HG02970 (cell line): ENCODE measurements around the gene CHST8.
A peak's percentile ranks its signal among the peaks of the same experiment; 100 is the strongest.

Experiments
- ATAC-seq: cut with Tn5 transposase; IDR thresholded peaks from one replicate; pipeline ENCODE4 v1.9.1; 2021; ENCODE audit warnings: mild to moderate bottlenecking, moderate library complexity, moderate number of reproducible peaks; ENCODE audit not compliant: unreplicated experiment, low FRiP score

CHST8 gene

DNA sequence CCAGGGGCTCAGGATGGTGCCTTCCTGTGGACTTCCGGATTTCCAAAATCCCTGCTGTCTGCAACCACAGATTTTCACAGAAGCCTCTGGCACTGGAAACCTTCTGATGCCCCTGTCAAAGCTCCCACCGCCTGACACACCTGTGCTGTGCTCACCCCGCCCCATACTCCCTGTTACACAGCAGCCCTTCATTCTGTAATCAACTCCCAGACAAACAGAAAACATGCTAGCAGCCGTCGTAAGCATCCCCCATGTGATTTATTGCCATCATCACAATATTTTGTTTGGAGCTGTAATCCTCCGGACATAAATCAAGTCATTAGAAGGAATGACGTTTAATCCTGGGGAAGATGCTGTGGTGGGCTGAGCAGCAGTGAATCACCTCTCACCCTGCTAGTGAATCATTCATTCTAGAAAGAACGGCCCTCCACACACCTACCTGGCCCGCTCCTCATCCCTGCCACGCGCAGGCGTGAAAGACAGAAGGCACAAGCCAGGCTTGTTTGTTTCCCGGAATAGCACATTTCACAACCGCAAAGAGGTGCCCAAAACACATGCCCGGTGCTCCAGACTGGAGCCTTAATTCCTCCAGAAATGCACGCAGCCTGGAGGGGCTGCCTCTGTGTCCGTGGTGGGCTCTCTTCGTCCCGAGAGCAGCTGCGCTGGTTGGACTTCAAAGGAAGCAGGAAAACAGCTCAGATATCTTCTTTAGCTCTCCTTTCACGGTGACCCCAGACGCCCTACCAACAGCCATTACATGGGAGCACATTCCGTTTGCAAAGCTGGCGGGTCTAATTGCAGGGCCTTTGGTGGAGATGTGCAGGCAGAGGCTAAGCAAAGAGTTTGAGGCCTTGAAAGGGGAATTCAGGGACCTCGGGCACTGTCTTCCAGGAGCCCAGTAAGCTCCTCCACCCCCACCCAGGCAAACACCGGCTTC, 133.6 kb downstream of the CHST8 start:
- no peak for ATAC-seq

- no peak for ATAC-seq
Measured at GRCh38 chr19:33756177-33756576, 134.4 kb downstream of the CHST8 start.

GRCh38 chr19:33758541-33759013, 136.8 kb downstream of the CHST8 start:
- no peak for ATAC-seq

DNA sequence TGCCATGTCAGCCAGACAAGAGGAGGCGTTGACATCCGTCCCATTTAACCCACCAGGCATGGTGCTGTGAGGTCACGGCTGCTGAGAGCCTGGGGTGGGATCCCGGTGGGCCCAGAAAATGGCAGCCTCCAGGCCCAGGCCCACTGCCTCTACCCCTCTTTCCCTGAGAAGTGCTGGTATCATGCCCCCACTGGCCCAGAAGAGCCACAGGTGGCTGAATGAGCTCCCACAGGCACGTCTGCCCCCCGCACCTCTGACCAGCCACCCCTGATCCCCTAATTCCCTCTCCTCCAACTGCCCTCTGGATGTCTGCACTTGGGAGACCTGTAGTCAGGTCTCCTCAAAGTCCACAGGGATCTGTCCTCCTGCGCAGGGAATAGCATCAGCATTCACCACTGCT, 137.6 kb downstream of the CHST8 start:
- no peak for ATAC-seq

- no peak for ATAC-seq
Measured at GRCh38 chr19:33763633-33764371, 142.0 kb downstream of the CHST8 start.

DNA sequence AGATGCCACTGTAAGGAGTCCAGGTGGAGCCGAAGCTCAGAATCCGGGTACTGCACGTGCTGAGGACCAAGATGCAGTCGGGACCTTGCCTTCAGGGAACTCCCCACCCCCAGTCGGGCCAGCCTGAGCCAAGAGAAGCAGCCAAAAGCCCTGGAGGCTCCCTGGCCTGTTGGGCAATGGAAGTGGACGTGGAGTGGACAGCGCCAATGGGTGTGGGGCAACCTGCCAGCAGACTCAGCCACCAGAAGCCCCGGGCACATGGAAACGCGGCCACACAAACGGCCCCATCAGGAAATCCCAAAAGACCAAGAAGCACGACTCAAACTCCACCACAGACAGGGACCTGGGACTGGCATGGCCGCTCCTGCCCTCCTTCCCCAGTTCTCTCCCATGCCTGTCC, 144.9 kb downstream of the CHST8 start:
- ATAC-seq: no peak

DNA sequence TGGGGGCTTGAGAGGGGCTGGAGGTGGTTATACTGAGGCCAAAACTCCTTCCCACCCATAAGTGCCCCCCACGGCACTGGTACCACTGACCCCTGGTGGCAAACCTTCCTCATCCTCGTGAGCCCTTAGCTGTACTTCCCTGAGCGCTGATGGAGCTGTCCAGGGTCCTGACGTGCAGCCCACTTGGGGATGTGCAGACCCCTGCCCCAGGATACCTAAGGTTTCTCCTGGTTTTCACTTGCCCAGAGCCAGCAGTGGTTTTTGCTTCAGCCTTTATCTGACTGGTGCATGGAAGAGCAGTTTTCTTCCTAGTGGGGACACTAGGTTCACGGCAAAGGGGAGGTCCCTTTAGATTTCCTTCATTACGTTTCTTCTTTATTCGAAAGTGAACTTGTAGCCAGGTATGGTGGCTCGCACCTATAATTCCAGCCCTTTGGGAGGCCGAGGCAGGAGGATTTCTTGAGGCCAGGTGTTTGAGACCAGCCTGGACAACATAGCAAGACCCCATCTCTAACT, 146.2 kb downstream of the CHST8 start:
- ATAC-seq: no peak

GRCh38 chr19:33769208-33769607, 147.5 kb downstream of the CHST8 start:
- no peak for ATAC-seq

- no peak for ATAC-seq
Measured at GRCh38 chr19:33770107-33770506, 148.4 kb downstream of the CHST8 start.

GRCh38 chr19:33771384-33772101, 149.8 kb downstream of the CHST8 start:
- no peak for ATAC-seq

- no peak for ATAC-seq
Measured at GRCh38 chr19:33772102-33772857, 150.5 kb downstream of the CHST8 start.

GRCh38 chr19:33772858-33773180, 151.1 kb downstream of the CHST8 start:
- no peak for ATAC-seq

GRCh38 chr19:33773704-33774624, 152.2 kb downstream of the CHST8 start:
- no peak for ATAC-seq

- no peak for ATAC-seq
Measured at GRCh38 chr19:33774751-33775150, 153.0 kb downstream of the CHST8 start.

DNA sequence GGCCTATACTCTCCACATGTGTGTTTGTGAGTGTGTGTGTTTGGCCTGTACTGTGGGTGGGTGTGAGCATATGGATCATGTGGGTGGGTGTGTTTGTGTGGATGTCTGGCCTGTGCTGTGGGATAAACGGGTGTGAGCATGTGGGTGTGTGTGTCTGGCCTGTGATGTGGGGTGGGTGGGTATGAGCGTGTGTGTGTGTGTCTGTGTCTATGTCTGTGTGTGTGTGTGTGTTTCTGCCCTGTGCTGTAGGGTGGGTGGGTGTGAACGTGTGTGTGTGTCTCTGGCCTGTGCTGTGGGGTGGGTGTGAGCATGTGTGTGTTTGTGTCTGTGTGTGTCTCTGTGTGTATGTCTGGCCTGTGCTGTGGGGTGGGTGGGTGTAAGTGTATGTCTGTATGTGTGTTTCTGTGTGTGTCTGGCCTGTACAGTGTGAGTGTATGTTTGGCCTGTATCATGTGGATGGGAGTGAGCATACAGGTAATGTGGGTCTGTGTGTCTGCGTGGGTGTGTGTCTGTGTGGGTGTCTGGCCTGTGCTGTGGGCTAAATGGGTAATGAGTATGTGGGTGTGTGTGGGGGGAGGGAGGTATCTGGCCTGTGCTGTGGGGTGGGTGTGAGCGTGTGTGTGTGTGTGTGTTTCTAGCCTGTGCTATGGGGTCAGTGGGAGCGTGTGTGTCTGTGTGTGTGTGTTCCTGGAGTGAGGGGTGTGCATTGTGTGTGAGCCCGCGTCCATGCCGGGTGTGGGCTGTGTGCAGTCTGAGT, 154.2 kb downstream of the CHST8 start:
- no peak for ATAC-seq

- no peak for ATAC-seq
Measured at GRCh38 chr19:33777351-33777750, 155.6 kb downstream of the CHST8 start.

DNA sequence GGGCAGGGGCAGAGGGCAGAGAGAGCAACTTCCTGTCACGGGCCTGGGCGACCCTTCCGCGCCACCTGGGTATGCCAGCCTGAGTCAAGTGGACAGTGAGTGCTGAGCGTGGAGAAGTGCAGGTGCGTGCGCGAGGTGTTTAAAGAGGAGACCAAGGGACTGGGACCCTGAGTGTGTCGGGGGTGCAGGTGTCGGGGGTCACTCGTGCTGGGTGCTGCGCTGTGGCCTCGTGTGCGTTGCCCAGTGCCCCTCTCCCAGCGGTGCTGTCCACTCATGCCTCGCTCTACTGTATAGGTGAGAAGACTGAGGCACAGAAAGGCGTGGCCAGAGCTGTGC, 156.0 kb downstream of the CHST8 start:
- ATAC-seq: no peak

GRCh38 chr19:33778089-33778791, 156.5 kb downstream of the CHST8 start:
- ATAC-seq: peak; percentile 81
